Stimulated activated CD4-positive, alpha-beta T cell treated with anti-CD3 and anti-CD28 coated beads, Interleukin-12 subunit alpha, Interleukin-12 subunit beta, amount 100 ng/mL, for 48 hours (primary cell): Measurements from ENCODE around the gene KIAA1217.

Source experiments
- DNase-seq, 3 donors: peaks; one replicate each; pipeline ENCODE4 v3.0.0-alpha.2; 2020; ENCODE audit warnings: low read depth in 2 of 3, low spot score in 1 of 3

KIAA1217 gene

GRCh38 chr10:24288581-24288980 lies 79.6 kb downstream of the KIAA1217 start:
- no peak for DNase-seq

DNA sequence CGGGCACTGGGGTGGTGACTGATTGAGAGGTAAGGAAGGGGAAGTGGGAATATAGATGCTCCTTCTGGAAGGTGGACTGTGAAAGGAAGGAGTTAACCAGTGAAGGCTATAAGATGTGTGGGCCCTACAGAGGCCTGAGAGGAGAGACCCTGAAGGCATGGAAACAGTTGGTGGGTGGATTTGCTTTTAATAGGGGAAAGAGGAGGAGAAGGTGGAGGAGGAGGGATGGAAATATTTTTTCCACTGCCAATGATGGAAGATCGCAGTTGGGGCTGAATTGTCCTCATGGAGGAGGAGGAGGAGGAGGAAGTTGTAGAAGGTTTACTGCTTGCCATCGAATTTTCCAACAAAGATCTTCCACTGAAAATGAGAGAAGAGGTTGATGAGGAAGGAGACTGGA lies 80.3 kb downstream of the KIAA1217 start:
- no peak for DNase-seq

GRCh38 chr10:24292304-24293293 lies 83.7 kb downstream of the KIAA1217 start:
- DNase-seq, result no peak

DNA sequence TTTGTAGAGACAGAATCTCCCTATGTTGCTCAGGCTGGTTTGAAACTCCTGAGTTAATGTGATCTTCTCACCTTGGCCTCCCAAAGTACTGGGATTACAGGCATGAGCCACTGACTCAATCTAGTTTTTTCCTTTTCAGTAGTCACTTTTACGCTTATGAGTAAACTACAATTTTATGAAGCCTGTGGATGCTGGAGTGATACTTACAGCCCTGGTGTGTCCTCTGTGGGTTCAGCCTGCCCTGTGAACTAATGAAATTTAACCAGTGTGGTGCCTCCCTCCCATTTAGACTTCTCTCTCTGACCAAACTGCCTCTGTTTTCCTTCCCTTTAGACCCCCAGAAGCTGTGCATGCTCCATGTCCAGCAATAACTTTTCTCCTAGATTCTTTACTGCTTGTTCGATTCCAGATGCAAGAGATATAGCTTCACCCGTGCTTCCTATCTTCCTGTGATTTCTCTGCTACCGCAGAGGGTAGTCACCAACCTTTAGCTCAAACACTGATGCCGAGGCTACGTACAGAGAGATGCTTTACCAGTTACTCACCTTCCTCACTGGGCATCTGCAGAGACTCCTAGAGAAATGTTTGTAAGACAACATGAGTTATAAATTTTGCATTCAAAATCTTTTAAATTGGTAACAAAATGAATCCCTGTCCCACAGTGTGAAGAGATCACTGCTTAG lies 90.8 kb downstream of the KIAA1217 start:
- DNase-seq, result no peak

DNA sequence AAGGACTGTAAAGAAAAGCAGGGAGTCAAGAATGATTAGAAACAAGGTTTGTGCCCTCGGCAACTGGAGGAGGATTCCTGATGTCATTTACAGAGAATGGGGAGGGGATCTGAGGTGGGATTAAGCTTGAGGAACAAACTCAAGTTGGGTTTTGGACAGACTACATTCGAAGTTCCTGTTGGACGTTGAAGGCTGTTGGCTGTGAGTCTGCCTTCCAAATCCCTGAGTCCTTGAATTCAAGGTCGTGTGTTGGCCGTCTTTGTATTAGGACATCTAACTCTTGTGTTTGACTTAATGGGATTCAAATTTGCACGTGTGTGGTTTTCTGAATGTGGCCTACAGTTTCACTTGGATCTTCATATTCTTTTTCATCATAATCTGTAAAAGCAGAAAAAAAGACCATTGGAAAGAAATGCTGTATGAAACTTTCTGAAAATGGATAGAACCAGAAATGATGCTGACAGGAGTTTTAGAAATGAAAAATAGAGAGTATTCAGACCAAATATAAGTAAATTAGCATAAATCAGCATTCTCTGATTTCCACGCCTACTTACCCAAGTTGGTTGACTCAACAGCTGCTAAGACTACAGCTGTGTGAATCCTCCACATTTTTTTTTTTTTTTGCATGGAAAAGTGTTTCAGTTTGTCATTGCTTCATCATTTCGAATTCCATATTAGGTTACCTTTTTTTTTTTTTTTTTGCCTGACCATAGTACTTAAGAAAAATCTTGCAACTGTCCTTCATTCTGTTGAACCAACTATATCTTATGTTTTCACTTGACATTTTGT lies 94.8 kb downstream of the KIAA1217 start:
- no peak for DNase-seq

- DNase-seq, result no peak
These were observed 96.9 kb downstream of the KIAA1217 start for GRCh38 chr10:24305551-24306506.

DNA sequence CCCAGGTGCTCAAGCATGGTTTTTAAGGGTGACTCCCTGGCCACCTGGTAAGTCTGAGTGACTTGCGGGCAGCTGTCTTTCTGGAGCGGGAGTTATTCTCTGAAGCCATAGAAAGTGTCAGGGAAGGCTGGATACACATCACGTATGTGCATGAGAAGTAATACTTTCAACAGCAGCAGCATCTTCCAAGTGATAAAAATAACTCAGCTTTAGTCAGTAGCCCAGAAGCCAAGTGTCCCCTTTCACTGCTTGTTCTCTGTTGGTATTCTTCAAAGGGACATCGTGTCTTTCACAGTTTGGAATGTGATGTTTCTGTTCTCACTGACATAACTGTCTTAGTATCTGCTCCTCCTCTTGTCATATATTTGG lies 97.6 kb downstream of the KIAA1217 start:
- DNase-seq, result no peak

- DNase-seq, result no peak
These were observed 98.2 kb downstream of the KIAA1217 start for GRCh38 chr10:24307116-24307515.

- DNase-seq, result no peak
These were observed 99.0 kb downstream of the KIAA1217 start for GRCh38 chr10:24307696-24308485.

DNA sequence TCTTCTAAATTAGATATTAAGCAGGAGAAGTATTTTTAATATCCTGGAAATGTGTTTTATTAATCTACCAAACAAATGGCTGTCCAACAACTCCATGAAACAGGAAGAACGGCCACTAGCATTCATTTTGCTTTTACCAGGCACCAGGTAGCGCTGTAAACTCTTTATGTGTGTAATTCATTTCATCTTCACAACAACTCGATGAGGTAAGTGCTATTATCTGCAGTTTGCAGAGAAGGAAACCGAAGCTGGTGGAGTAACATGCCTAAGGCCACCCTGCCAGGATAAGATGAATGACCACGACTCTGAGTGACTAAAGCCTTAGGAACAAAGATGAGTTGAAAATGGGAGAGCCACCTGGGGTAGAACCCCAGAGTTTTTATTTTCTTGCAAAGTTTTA lies 101.2 kb downstream of the KIAA1217 start:
- no peak for DNase-seq

DNA sequence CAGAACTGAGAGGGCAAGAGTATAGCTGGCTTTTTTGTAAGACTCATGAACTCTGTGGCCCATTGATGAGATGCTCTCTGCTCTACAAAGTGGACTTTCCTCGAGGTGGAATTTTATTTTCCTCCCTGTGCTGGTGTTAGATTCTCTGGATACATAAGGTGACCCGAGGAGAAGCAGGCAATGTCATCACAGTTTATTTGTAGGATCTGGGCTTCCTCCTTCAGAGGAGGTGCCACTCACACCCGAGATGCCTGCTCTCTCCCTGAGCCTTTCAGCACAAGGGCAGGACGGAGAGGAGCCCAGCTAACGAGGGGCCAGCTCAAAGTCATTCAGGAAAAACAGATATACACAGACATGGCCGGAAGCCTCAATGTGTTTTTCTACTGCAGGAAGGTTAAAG lies 103.0 kb downstream of the KIAA1217 start:
- no peak for DNase-seq

GRCh38 chr10:24313283-24313682 lies 104.3 kb downstream of the KIAA1217 start:
- DNase-seq, result no peak

- no peak for DNase-seq
These were observed 106.3 kb downstream of the KIAA1217 start for GRCh38 chr10:24315211-24315610.

DNA sequence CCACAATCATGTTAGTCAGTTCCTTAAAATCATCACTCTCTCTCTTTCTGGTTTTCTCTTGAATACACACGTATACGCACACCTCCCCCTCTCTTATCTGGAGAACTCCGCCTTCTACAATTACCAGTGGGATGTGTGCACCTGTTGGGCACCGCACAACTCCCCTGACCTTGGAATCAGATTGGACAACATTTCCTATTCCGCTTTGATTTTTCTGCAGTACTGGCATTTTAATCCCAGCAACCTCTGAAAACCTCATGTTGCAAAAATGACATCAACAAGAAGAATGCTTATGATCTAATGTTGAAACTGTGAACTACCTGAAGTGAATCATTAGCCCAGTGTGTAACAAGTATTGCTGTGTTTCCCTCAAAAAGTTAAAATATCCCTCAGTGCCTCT lies 109.6 kb downstream of the KIAA1217 start:
- no peak for DNase-seq

DNA sequence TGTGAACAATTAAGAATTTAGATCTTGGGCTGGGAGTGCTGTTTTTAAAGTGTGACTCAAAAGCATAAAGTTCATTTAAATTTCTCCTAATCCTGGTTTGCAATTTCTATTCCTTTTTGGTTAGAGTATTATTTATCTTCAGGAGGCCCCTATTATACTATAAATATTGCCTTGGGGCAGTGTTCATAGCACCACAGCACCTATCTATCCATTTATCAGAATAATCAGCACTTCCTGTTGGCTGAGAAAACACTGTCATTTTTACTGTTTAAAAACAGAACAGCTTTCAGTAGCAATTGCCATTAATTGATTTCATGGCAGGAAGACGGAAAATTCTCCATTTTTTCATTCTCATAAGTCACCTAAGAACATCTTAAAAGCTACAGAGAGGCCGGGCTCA lies 111.4 kb downstream of the KIAA1217 start:
- DNase-seq, result no peak

- no peak for DNase-seq
These were observed 115.7 kb downstream of the KIAA1217 start for GRCh38 chr10:24324651-24325050.

DNA sequence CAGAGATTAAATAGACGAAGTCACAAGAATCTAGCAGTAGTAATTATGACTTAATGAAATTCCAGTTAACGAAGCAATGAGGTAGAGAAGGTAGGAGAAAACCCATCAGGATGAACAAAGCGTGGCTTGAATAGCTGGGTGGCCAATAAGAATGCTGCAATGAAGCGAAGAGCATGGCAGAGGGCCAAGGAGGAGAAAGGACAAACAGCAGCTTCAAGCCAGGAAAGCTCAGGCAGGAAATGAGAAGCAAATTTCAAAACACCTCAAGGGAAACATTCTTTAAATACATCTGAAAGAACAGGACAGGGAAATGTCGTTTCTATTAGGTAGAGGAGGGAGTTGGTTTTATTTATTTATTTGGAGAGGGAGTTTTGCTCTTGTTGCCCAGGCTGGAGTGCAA lies 122.5 kb downstream of the KIAA1217 start:
- DNase-seq, result no peak

GRCh38 chr10:24333736-24334135 lies 124.8 kb downstream of the KIAA1217 start:
- DNase-seq, result no peak

DNA sequence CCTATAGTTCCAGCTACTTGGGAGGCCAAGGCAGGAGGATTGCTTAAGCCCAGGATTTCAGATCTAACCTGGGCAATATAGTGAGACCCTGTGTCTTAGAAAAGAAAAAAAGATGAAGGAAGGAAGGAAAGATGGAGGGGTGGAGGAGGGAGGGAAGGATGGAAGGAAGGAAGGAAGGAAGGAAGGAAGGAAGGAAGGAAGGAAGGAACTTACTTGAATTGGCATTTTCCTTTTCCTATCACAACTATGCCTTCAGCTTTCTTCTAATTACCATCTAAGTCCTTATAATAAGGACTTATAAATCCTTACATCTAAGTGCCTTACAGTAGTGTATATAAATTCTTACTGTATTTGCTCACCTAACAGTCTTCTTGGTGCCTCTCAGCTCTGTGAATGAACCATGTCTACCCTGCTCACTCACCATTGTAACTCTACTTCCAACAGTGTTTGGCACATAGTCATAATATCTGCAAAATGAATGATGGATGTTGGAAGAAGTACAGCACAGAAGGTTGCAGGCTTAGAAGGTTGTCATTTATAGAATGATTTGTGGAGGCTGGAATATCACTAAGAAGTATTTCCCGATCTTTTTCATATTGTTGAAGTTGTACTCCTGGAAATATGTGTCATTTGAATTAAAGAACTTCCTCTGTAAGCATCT lies 125.5 kb downstream of the KIAA1217 start:
- no peak for DNase-seq
